SK-MEL-5 (cell line): ENCODE measurements around the gene SPDYE18. TPM values are rescaled to one million over a fixed set of nuclear protein-coding genes. Genes with fewer than 3 reads are reported as not detected.
"Not testable (repeated sequence)": the region's sequence is repeated elsewhere in the genome, so short reads cannot be mapped to it uniquely, and the experiment has no call there.

Experiments used
- DNase-seq: peaks from one replicate; pipeline ENCODE4 v3.0.0-alpha.2; 2016; ENCODE audit warnings: low read depth, low spot score
- in situ Hi-C: cut with HindIII; loops from 2 replicates; pipeline ENCODE4 v1.10.0; 2016; ENCODE audit warnings: low sequenced_read_pairs, high pct_unique_total_duplicates, low pct_unique_long_range_greater_than_20kb
- small RNA-seq, 2 experiments: library from RNA; depleted of rRNA; stranded (forward); fragments of <200 nt; gene quantifications; one replicate each; pipeline ENCODE3, GENCODE V24; 2014
- total RNA-seq: library from RNA; depleted of rRNA; stranded (reverse); fragments of >200 nt; shearing (Covaris generic); gene quantifications from 2 replicates; pipeline ENCODE4 v1.2.3, GENCODE V29; 2014; rRNA removed

Gene SPDYE18
- total RNA-seq, 1 experiment from 2014 or later: 0.18 TPM

DNA sequence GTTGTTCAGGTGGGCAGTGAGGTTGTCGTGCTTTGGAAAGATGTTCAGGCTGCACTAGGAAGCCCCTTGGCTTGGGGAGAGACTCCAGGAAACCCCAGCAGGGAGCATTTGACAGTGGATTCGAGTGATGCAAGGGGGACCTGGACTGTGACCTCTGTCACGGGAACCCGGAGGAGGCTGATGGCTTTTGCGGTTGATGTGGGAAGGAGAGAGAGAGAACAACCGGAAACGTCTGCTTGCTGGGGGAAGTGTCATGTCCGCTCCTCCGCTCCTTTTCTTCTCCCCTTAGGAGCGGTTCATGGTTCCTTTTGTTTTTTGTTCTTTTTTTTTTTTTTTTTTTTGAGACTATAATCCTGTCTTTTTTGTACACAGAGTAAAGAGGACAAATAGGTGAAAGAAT, 36.0 kb downstream of the SPDYE18 start:
- in situ Hi-C loops: not testable (repeated sequence)

DNA sequence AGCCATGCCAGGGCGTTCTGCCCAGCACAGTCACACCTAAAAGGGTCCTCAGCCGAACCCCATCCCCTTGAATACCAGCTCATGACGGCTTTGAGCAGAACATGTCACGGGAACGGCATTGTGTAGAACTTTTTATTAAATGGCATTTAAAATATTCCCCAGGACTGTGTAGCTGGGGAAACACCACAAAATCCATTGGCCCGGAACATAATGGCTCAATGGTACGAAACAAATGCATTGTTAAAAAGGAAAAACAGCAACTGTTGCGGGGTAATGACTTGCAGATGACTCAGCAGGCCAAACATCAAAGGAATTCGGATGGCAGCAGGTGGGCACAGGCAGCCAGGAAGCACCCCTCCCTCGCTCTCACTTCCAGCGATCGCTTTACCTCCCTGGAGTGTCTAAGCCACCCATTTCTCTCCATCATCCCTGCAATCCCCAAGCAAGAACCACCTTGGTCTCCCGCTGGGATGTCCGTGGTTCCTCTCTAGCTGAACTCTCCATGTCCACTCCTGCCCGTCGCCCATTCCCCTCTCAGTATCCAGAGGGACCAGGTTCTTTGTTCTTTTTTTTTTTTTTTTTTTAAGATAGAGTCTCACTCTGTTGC, 52.2 kb downstream of the SPDYE18 start:
- DNase-seq, in situ Hi-C loops: not testable (repeated sequence)

More for the DNA sequence above, 36.0 kb downstream of the SPDYE18 start:
- DNase-seq: not testable (repeated sequence)

DNA sequence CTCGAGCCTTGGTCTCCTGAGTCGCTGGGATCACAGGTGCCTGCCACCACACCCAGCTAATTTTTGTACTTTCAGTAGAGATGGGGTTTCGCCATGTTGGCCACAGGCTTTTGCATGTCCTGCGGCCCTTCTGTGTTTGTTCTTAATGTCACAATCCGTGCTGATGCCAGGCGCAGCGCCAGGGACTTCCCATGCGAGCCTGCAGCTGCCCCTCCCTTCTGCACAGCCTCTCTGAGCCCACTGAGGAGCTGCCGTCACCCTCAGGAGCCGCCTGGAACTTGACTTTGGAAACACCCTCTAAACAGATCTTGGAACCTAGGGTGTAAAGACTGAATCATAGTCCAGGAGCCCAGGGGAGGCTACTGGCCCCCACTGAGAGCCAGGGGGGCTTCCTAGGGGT, 54.4 kb downstream of the SPDYE18 start:
- in situ Hi-C loops, DNase-seq: not testable (repeated sequence)

DNA sequence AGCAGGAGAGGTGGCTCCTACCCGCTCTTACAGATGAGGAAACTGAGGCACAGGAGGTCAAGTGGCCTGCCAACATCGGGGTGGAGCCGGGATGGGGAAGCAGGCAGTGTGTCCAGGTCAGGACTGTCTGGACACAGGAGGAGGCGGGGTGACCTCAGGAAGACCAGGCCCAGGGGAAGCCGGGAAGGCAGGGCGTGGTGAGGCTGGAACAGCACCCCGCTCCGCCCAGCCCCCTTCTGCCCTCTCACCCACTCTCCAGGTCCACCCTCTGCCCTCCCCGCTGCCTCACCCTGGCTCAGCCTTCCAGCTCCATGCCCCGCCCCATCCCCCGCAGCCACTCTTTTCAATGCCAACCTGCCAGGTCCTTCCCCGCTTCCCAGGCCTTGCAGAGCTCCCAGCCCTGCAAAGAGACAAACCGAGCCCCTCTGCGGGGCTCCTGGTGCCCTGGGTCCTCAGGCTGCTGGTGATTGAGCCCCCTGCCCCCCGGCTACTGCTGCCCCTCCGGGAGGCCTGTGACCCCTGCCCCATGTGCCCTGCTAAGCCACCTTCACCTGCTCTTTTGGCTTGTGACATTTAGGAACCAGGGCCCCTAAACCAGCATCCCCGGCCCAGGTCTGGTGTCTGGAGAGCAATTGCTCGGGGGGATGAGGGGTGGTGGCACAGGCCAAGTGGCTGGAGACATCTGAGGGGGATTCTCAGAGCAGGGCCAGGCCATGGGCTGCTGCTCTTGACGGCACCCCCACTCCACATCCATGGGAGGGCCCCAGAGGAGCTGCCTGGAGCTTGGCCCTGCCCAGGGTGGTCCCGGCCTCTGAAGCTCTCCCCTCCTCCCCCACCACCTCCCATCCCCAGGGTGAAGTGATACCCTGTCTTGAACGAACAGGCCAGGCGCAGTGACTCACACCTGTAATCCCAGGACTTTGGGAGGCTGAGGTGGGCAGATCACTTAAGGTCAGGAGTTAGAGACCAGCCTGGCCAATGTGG, 55.9 kb downstream of the SPDYE18 start:
- in situ Hi-C loops, DNase-seq: not testable (repeated sequence)

DNA sequence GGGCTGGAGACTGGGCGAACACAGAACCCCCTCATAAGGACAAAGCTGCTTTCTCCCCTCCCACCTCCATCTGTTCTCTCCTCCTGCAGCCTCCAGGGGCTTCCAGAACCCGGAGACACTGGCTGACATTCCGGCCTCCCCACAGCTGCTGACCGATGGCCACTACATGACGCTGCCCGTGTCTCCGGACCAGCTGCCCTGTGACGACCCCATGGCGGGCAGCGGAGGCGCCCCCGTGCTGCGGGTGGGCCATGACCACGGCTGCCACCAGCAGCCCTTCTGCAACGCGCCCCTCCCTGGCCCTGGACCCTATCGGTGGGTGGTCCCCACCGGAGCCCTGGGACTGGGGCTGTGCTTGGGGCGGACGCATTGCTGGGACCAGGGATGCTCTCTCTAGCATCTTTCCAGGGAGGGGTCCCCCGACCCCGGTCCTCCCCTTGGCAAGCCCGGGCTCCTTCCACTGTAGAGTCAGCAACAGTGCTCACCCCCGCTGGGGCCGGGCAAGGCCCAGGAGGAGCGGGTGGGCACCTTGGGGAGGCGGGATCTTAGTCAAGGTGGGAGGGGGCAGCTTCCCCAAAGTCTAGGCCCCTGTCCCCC, 56.8 kb downstream of the SPDYE18 start:
- in situ Hi-C loops, DNase-seq: not testable (repeated sequence)

DNA sequence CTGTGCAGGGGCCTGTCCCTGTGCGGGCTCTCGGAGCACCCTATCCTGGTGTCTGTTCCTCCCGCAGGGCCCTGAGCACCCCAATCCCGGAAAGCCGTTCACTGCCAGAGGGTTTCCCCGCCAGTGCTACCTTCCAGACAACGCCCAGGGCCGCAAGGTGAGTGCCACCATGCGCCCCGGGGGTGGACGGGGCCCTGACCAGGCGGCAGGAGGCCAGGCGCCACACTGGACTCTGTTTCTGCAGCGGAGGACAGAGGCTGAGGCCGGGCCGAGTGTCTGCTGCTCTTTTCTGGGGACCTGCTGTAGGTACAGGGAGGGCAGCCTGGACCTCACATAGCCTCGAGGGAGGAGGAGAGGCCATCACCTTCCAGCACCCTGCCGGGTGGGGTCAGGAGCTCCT, 58.2 kb downstream of the SPDYE18 start:
- in situ Hi-C loops, DNase-seq: not testable (repeated sequence)

DNA sequence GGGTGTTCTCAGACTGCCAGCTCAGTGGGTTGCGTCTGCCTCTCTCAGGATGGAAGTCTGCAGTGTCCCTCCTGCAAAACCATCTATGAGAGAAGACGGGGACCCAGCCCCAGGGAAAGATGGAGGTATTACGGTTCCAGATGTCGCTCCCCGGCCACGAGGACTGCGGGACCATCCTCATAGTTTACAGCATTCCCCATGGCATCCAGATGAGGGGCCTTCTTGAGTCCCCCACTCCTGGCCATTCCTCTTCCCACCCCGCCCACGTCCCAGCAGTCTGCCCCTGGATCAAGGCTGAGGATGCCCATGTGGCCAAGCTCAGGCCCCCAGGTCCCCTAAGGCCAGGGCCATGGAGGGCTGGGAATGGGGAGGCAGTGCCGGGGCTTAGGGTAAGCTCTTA, 59.1 kb downstream of the SPDYE18 start:
- DNase-seq, in situ Hi-C loops: not testable (repeated sequence)

DNA sequence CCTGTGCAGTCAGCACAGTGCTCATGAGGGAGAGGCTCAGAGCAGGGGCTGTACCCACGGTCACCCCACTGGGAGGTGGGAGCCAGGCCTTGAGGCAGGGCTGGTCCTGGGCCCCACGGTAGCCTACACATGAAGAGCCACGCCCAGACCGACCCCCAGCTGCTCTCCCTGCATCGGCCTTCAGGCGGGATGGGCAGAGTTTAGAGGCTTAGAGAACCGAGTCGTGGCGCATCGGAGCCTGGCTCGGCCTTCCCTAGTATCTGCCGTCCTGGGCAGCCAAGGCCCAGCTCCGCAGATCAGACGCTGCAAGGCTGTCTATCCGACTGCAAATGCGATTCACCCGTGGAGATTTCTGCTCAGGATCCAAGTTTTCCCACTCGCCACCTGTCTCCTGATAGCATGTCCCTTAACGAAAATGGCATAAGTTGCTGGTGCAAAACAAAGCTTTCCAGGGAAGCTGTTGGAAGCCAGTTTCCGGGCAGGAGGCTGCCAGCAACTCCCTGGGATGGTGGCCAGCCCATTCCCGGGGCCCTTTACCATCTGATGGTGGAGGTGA, 59.6 kb downstream of the SPDYE18 start:
- in situ Hi-C loops, DNase-seq: not testable (repeated sequence)

DNA sequence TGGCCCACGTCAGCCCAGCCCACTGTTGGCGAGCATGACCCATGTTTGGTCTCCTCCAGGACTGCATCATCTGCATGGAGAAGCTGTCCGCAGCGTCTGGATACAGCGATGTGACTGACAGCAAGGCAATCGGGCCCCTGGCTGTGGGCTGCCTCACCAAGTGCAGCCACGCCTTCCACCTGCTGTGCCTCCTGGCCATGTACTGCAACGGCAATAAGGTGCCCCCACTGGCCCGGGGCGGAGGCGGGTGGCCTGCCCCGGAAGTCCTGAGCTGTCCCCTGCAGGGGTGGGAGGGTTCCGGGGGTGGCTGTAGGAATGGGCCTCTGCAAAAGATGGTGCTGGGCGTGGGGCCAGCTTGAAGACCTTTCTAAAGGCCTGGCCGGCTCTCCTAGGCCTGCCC, 60.3 kb downstream of the SPDYE18 start:
- DNase-seq, in situ Hi-C loops: not testable (repeated sequence)

Small RNA genes within 50 kb of the gene (small RNA-seq; reads per million reads assigned to genes)
- 0 reads per million in 2 experiments for gene RF00019

Other genes starting within 250 kb of the SPDYE18 start
- not detected in 2 replicates for gene SPDYE17, start 30.2 kb downstream of the SPDYE18 start, total RNA-seq
- gene CCDC146, start 60.1 kb upstream of the SPDYE18 start, total RNA-seq: 0.43 and 0.95 TPM in 2 replicates
- not detected in 2 replicates for gene FGL2, start 137.3 kb upstream of the SPDYE18 start, total RNA-seq